Testis (tissue), 3 donors: ENCODE results near the gene BICD1. TPM values are rescaled to one million over a fixed set of nuclear protein-coding genes. Genes with fewer than 3 reads are reported as not detected.

ENCODE experiments used
- DNase-seq: peaks from one replicate; pipeline ENCODE4 v3.0.0-alpha.2; 2019
- H3K27ac ChIP-seq, 2 donors: fragments of 200-600 bp; sonication (generic); one replicate each; pipeline ENCODE4 v1.5.1; 2019
- H3K27me3 ChIP-seq: fragments of 200-600 bp; sonication (generic); one replicate; pipeline ENCODE4 v1.5.1; 2019
- H3K36me3 ChIP-seq: fragments of 200-600 bp; sonication (generic); one replicate; pipeline ENCODE4 v1.5.1; 2017; ENCODE audit warnings: low read depth; ENCODE audit errors: missing control alignments
- H3K4me1 ChIP-seq: fragments of 200-600 bp; sonication (generic); one replicate; pipeline ENCODE4 v1.5.1; 2019
- H3K4me3 ChIP-seq, 2 donors: fragments of 200-600 bp; sonication (generic); one replicate each; pipeline ENCODE4 v1.5.1; 2017 to 2019
- H3K9me3 ChIP-seq: fragments of 200-600 bp; sonication (generic); one replicate; pipeline ENCODE4 v1.5.1; 2017
- CTCF ChIP-seq, 3 experiments: fragments of 450-650 bp in 2 of 3; fragments of 200-600 bp in 1 of 3; sonication (generic) in 1 of 3; IDR thresholded peaks; one replicate each; pipeline ENCODE4 v1.5.1; 2016 to 2019; ENCODE audit warnings: antibody characterized with exemption in 3 of 3, mild to moderate bottlenecking in 2 of 3, moderate library complexity in 1 of 3
- POLR2A ChIP-seq: fragments of 450-650 bp; IDR thresholded peaks from one replicate; pipeline ENCODE4 v1.6.1; 2017; ENCODE audit warnings: antibody characterized with exemption, mild to moderate bottlenecking, moderate library complexity
- WGBS, 2 donors: methylation state at CpG; one replicate each; pipeline ENCODE4 v1.1.5; 2018; 5-methylcytosine and 5-hydroxymethylcytosine counted together
- intact Hi-C: fragments of 100-400 bp; cut with DNase I; formaldehyde crosslinking; loops from one replicate; pipeline ENCODE4 v1.15.1; 2023; ENCODE audit warnings: low total_unique reads
- polyA plus RNA-seq: library from polyadenylated mRNA; stranded (reverse); fragments of 350-450 nt; fragmentation: Illumina TruSeq; extraction: RNeasy Lipid Tissue Mini Kit (QIAGEN cat#74804); gene quantifications from one replicate; pipeline ENCODE4 v1.2.3, GENCODE V29; 2014; ENCODE audit warnings: low read depth, low replicate concordance; ENCODE audit not compliant: insufficient read depth
- total RNA-seq, 2 donors: library from RNA; depleted of rRNA; stranded (reverse); fragments of >200 nt; gene quantifications; one replicate each; pipeline ENCODE4 v1.2.3, GENCODE V29; 2016

BICD1 gene
- total and polyA plus RNA-seq, 3 donors from 2014 or later, result 8.4 to 28.7 (median 26.0) TPM

GRCh38 chr12:32074432-32074831 is 32.2 kb upstream of the BICD1 start:
- no peak for DNase-seq
- Histone ChIP-seq H3K27ac (no peak overlapping the region), H3K36me3 (no peaks in the 10 kb centered on the region), H3K9me3 (no peaks in the 10 kb centered on the region), H3K27me3 (no peaks in the 10 kb centered on the region), H3K4me3 (no peak overlapping the region), H3K4me1 (no peaks in the 10 kb centered on the region)
- TF ChIP-seq CTCF (IDR thresholded peaks at IDR 0.05) (no peak), POLR2A (no peak)
- intact Hi-C loops, result no loop called here

- Histone ChIP-seq H3K4me1 (no peaks in the 10 kb centered on the region), H3K27ac (no peak overlapping the region), H3K36me3 (no peaks in the 10 kb centered on the region), H3K9me3 (no peaks in the 10 kb centered on the region), H3K4me3 (no peak overlapping the region), H3K27me3 (no peaks in the 10 kb centered on the region)
- 86 to 92% methylated on average over 4 of the region's 4 CpGs for WGBS, 2 donors
- TF ChIP-seq POLR2A (no peak), CTCF (IDR thresholded peaks at IDR 0.05) (no peak)
- intact Hi-C loops, result no loop called here
- DNase-seq, result no peak
Observed at GRCh38 chr12:32076941-32077340, 29.7 kb upstream of the BICD1 start.

GRCh38 chr12:32080435-32080834 is 26.2 kb upstream of the BICD1 start:
- no peak for DNase-seq
- WGBS, 2 donors, result 79 to 81% methylated on average over 3 of the region's 3 CpGs
- no peaks in the 10 kb centered on the region for H3K9me3 ChIP-seq
- intact Hi-C loops, result no loop called here
- H3K36me3 ChIP-seq, result no peaks in the 10 kb centered on the region
- no peaks in the 10 kb centered on the region for H3K27me3 ChIP-seq
- no peak overlapping the region for H3K4me3 ChIP-seq
- no peak for TF ChIP-seq POLR2A
- TF ChIP-seq CTCF (IDR thresholded peaks at IDR 0.05), result no peak
- H3K27ac ChIP-seq, result no peak overlapping the region
- no peaks in the 10 kb centered on the region for H3K4me1 ChIP-seq

- no peaks in the 10 kb centered on the region for H3K9me3 ChIP-seq
- intact Hi-C loops, result no loop called here
Observed at GRCh38 chr12:32083489-32083888, 23.2 kb upstream of the BICD1 start.

More at GRCh38 chr12:32083489-32083888, 23.2 kb upstream of the BICD1 start:
- Histone ChIP-seq H3K4me3 (no peak overlapping the region), H3K27ac (no peak overlapping the region), H3K36me3 (no peaks in the 10 kb centered on the region), H3K4me1 (no peaks in the 10 kb centered on the region), H3K27me3 (no peaks in the 10 kb centered on the region)
- TF ChIP-seq POLR2A (no peak), CTCF (IDR thresholded peaks at IDR 0.05) (no peak)
- no peak for DNase-seq
- 61 to 77% methylated on average over 5 of the region's 5 CpGs for WGBS, 2 donors
